ENCODE results near the gene BBIP1. TPM values are rescaled to one million over a fixed set of nuclear protein-coding genes. Genes with fewer than 3 reads are reported as not detected.
A peak's percentile ranks its signal among the peaks of the same experiment; 100 is the strongest.

BBIP1 gene
- polyA plus RNA-seq, 3 donors, result 16.2 to 41.1 (median 26.6) TPM

DNA sequence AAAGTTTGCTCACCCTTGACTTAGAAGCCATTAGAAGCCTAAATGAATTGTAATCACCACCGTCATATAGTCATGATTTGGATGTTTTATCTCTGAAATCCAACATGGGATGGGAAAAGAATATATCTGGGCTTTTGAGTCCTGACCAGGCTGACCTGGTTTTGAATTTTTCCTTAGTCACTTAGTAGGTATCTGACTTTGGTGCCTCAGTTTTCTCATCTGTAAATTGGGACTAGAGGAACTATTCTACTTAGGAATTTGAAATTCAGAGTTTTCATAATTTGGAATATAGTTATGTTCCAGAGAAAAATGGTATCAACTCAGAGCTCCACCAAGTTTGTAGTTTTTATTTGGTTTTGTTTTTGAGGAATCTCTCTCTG lies 41.3 kb upstream of the BBIP1 start:
- Histone ChIP-seq H3K36me3 (replicated peaks in 1 of 2; ENCODE audit: control insufficient read depth in 1 of 2, insufficient read depth in 2 of 2, low read length in 2 of 2) (peaks cover 5 to 14% of the 10 kb centered on the region in 2 donors), H3K4me3 (replicated peaks in 1 of 3; ENCODE audit: low read depth in 2 of 3, low read length in 3 of 3) (no peak overlapping the region), H3K27ac (ENCODE audit: low read depth in 1 of 2, low read length in 2 of 2) (no peak overlapping the region), H3K9me3 (replicated peaks in 1 of 2; ENCODE audit: control insufficient read depth in 1 of 2, insufficient read depth in 1 of 2, low read length in 2 of 2) (no peaks in the 10 kb centered on the region), H3K4me1 (ENCODE audit: control insufficient read depth in 1 of 2, insufficient read depth in 2 of 2, low read length in 2 of 2) (no peaks in the 10 kb centered on the region), H3K27me3 (ENCODE audit: control insufficient read depth in 2 of 2, insufficient read depth in 2 of 2, low read length in 2 of 2) (no peaks in the 10 kb centered on the region), H3K9ac (ENCODE audit: insufficient read depth, low read length, poor library complexity, severe bottlenecking) (no peak overlapping the region), H3K79me2 (ENCODE audit: insufficient read depth, low read length) (peaks cover 100% of the 10 kb centered on the region), H2AFZ (ENCODE audit: insufficient read depth, low read depth, low read length, poor library complexity, severe bottlenecking) (no peak overlapping the region), H3K4me2 (replicated peaks; ENCODE audit: extremely low read depth, low read length, poor library complexity, severe bottlenecking) (no peak overlapping the region), H4K20me1 (ENCODE audit: insufficient read depth, low read length) (peaks cover 99% of the 10 kb centered on the region)
- Mint-ChIP-seq H3K27me3 (ENCODE audit: low read depth in 3 of 3) (no peaks in the 10 kb centered on the region), H3K9me3 (no peaks in the 10 kb centered on the region), H3K4me3 (no peak overlapping the region), H3K4me1 (peaks cover 19% of the 10 kb centered on the region), H3K36me3 (peaks cover 6 to 14% of the 10 kb centered on the region in 2 donors), H3K27ac (no peak overlapping the region)
- DNase-seq, result no peak
- intact Hi-C loops (cut with micrococcal nuclease), result no loop called here
- no CpG with 5 or more reads among the region's 1 CpG for WGBS (ENCODE audit: insufficient coverage)
- TF ChIP-seq, protein P1, sequence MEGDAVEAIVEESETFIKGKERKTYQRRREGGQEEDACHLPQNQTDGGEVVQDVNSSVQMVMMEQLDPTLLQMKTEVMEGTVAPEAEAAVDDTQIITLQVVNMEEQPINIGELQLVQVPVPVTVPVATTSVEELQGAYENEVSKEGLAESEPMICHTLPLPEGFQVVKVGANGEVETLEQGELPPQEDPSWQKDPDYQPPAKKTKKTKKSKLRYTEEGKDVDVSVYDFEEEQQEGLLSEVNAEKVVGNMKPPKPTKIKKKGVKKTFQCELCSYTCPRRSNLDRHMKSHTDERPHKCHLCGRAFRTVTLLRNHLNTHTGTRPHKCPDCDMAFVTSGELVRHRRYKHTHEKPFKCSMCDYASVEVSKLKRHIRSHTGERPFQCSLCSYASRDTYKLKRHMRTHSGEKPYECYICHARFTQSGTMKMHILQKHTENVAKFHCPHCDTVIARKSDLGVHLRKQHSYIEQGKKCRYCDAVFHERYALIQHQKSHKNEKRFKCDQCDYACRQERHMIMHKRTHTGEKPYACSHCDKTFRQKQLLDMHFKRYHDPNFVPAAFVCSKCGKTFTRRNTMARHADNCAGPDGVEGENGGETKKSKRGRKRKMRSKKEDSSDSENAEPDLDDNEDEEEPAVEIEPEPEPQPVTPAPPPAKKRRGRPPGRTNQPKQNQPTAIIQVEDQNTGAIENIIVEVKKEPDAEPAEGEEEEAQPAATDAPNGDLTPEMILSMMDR (IDR thresholded peaks at IDR 0.05), result no peak

DNA sequence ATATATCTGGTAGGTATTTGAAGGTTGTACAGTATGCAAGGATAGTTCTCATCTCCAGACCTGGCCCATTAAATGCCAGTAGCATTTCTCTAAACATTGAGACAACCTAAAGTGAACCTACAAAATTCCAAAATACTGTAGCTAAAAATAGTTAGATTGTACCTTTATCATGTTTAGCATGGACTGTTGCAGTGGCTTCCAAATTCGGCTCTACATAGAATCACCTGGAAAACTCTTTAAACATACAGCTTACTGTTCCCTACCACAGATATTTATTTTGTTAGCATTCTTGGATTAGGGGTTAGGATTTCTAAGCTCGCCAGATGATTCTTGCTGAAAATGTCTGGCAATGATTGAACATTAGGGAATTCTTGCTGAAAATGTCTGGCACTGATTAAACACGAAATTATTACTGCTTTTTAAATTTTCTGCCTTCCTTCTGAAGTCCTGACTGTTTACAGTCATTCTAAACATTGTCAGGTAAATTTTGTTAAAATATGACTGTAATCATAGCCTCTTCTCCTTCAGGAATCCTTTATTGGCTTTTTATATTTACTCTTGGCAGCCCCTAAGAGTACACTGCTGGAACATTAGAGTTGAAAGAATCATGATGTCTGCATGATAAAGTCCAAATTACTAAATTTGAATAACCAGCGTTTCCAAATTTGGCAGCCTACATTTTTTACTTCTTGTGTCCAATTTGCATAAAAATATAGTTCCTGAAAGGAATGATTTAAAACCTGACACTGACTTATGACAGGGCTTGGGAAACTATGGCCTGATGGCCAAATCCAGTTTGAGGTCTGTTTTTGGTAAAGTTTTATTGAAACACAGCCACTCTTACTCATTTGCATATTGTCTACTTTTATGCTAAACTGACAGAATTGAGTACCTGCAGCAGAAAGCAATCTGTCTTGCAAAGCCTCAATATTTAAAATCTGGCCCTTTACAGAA lies 40.7 kb upstream of the BBIP1 start:
- Mint-ChIP-seq H3K27ac (peak overlapping the region in 1 of 7 donors; percentile 8), H3K9me3 (no peaks in the 10 kb centered on the region), H3K4me3 (no peak overlapping the region), H3K4me1 (peaks cover 26% of the 10 kb centered on the region), H3K36me3 (peaks cover 6 to 9% of the 10 kb centered on the region in 2 donors), H3K27me3 (ENCODE audit: low read depth in 3 of 3) (no peaks in the 10 kb centered on the region)
- Histone ChIP-seq H3K9me3 (replicated peaks in 1 of 2; ENCODE audit: control insufficient read depth in 1 of 2, insufficient read depth in 1 of 2, low read length in 2 of 2) (no peaks in the 10 kb centered on the region), H3K9ac (ENCODE audit: insufficient read depth, low read length, poor library complexity, severe bottlenecking) (no peak overlapping the region), H3K27me3 (ENCODE audit: control insufficient read depth in 2 of 2, insufficient read depth in 2 of 2, low read length in 2 of 2) (no peaks in the 10 kb centered on the region), H3K36me3 (replicated peaks in 1 of 2; ENCODE audit: control insufficient read depth in 1 of 2, insufficient read depth in 2 of 2, low read length in 2 of 2) (peaks cover 2 to 7% of the 10 kb centered on the region in 2 donors), H3K79me2 (ENCODE audit: insufficient read depth, low read length) (peaks cover 100% of the 10 kb centered on the region), H3K4me2 (replicated peaks; ENCODE audit: extremely low read depth, low read length, poor library complexity, severe bottlenecking) (no peak overlapping the region), H3K4me3 (replicated peaks in 1 of 3; ENCODE audit: low read depth in 2 of 3, low read length in 3 of 3) (no peak overlapping the region), H3K4me1 (ENCODE audit: control insufficient read depth in 1 of 2, insufficient read depth in 2 of 2, low read length in 2 of 2) (no peaks in the 10 kb centered on the region), H3K27ac (ENCODE audit: low read depth in 1 of 2, low read length in 2 of 2) (no peak overlapping the region), H2AFZ (ENCODE audit: insufficient read depth, low read depth, low read length, poor library complexity, severe bottlenecking) (no peak overlapping the region), H4K20me1 (ENCODE audit: insufficient read depth, low read length) (peaks cover 99% of the 10 kb centered on the region)
- no peak for DNase-seq
- WGBS (ENCODE audit: insufficient coverage), result no CpG with 5 or more reads among the region's 4 CpGs
- TF ChIP-seq, protein P1 (IDR thresholded peaks at IDR 0.05), result no peak
- intact Hi-C loops (cut with micrococcal nuclease), result no loop called here

All from CD14-positive monocyte (primary cell).